WERI-Rb-1 (cell line): Measurements from ENCODE around the gene PCSK5.
"Not testable (repeated sequence)": the region's sequence is repeated elsewhere in the genome, so short reads cannot be mapped to it uniquely, and the experiment has no call there.

Source experiments
- DNase-seq: peaks from one replicate; pipeline ENCODE4 v3.0.0-alpha.2; 2020
- H3K27ac ChIP-seq: fragments of 250-450 bp; sonication (Bioruptor Pico); 2 replicates; pipeline ENCODE4 v1.5.1; 2020; ENCODE audit warnings: mild to moderate bottlenecking, moderate library complexity
- H3K27me3 ChIP-seq: fragments of 250-450 bp; sonication (Bioruptor Pico); 2 replicates; pipeline ENCODE4 v1.5.1; 2021; ENCODE audit warnings: mild to moderate bottlenecking, low read depth, moderate library complexity; ENCODE audit not compliant: insufficient read depth, severe bottlenecking
- H3K36me3 ChIP-seq: fragments of 250-450 bp; sonication (Bioruptor Pico); 2 replicates; pipeline ENCODE4 v1.5.1; 2020; ENCODE audit warnings: mild to moderate bottlenecking, moderate library complexity
- H3K4me3 ChIP-seq: 2 replicates; pipeline ENCODE4 v1.5.1; 2011; ENCODE audit warnings: low read depth, mild to moderate bottlenecking, control low read depth, low read length
- H3K9me3 ChIP-seq: fragments of 250-450 bp; sonication (Bioruptor Pico); 2 replicates; pipeline ENCODE4 v1.5.1; 2021; ENCODE audit warnings: mild to moderate bottlenecking, moderate library complexity; ENCODE audit not compliant: severe bottlenecking
- CTCF ChIP-seq: IDR thresholded peaks from 2 replicates; pipeline ENCODE4 v1.5.1; 2011; ENCODE audit warnings: low read depth, mild to moderate bottlenecking, control low read depth, inconsistent platforms, low read length

PCSK5 gene

GRCh38 chr9:76298521-76299144, 408.2 kb downstream of the PCSK5 start:
- TF ChIP-seq CTCF: peak; percentile 48; the same call in 1 of the 2 replicates
- Histone ChIP-seq H3K27me3 (no peaks in the 10 kb centered on the region), H3K27ac (no peak overlapping the region), H3K9me3 (no peaks in the 10 kb centered on the region), H3K36me3 (no peaks in the 10 kb centered on the region), H3K4me3 (no peak overlapping the region)
- no peak for DNase-seq

- Histone ChIP-seq H3K27me3 (no peaks in the 10 kb centered on the region), H3K36me3 (no peaks in the 10 kb centered on the region), H3K4me3 (no peak overlapping the region), H3K9me3 (no peaks in the 10 kb centered on the region), H3K27ac (no peak overlapping the region)
- DNase-seq: no peak
- no peak for TF ChIP-seq CTCF
Measured at GRCh38 chr9:76302543-76302942, 412.1 kb downstream of the PCSK5 start.

GRCh38 chr9:76302947-76303550, 412.6 kb downstream of the PCSK5 start:
- Histone ChIP-seq H3K27ac (no peak overlapping the region), H3K27me3 (no peaks in the 10 kb centered on the region), H3K4me3 (no peak overlapping the region), H3K9me3 (no peaks in the 10 kb centered on the region), H3K36me3 (no peaks in the 10 kb centered on the region)
- no peak for DNase-seq
- 0 out of 2 replicates have a peak, but pooled peaks have one; percentile 26 for TF ChIP-seq CTCF

- not testable (repeated sequence) for H3K9me3 ChIP-seq, H3K27ac ChIP-seq, H3K27me3 ChIP-seq, H3K4me3 ChIP-seq, DNase-seq, H3K36me3 ChIP-seq
- peak; percentile 23; the same call in 1 of the 2 replicates for TF ChIP-seq CTCF
Measured at GRCh38 chr9:76307047-76307446, 416.6 kb downstream of the PCSK5 start.

- no peak overlapping the region for H3K27ac ChIP-seq
- H3K9me3 ChIP-seq: no peaks in the 10 kb centered on the region
- no peak for DNase-seq
- no peaks in the 10 kb centered on the region for H3K27me3 ChIP-seq
- TF ChIP-seq CTCF: no peak
- H3K36me3 ChIP-seq: no peaks in the 10 kb centered on the region
- H3K4me3 ChIP-seq: no peak overlapping the region
Measured at GRCh38 chr9:76310577-76310976, 420.1 kb downstream of the PCSK5 start.

- TF ChIP-seq CTCF: no peak
- Histone ChIP-seq H3K9me3 (no peaks in the 10 kb centered on the region), H3K27me3 (no peaks in the 10 kb centered on the region), H3K36me3 (no peaks in the 10 kb centered on the region), H3K27ac (no peak overlapping the region), H3K4me3 (no peak overlapping the region)
- no peak for DNase-seq
Measured at GRCh38 chr9:76310991-76311390, 420.5 kb downstream of the PCSK5 start.
